Endodermal cell (in vitro differentiated cells): Measurements from ENCODE around the gene SYNE3. TPM values are rescaled to one million over a fixed set of nuclear protein-coding genes. Genes with fewer than 3 reads are reported as not detected.

ENCODE experiments used
- DNase-seq: peaks from one replicate; pipeline ENCODE4 v3.0.0-alpha.2; 2017
- H3K27ac ChIP-seq: 2 replicates; pipeline ENCODE4 v1.5.1; 2013; ENCODE audit warnings: mild to moderate bottlenecking, low read depth, low read length, moderate library complexity
- H3K27me3 ChIP-seq: 2 replicates; pipeline ENCODE4 v1.6.1; 2013; ENCODE audit warnings: mild to moderate bottlenecking, low read length, moderate library complexity; ENCODE audit not compliant: insufficient read depth, control insufficient read depth, poor library complexity, severe bottlenecking
- H3K36me3 ChIP-seq: 2 replicates; pipeline ENCODE4 v1.7.0; 2013; ENCODE audit warnings: mild to moderate bottlenecking, low read length, moderate library complexity; ENCODE audit not compliant: control insufficient read depth, insufficient read depth
- H3K4me1 ChIP-seq: one replicate; pipeline ENCODE4 v1.7.0; 2013; ENCODE audit warnings: low read length; ENCODE audit not compliant: control insufficient read depth, insufficient read depth
- H3K4me3 ChIP-seq: 2 replicates; pipeline ENCODE4 v1.5.1; 2013; ENCODE audit warnings: mild to moderate bottlenecking, low read length, moderate library complexity
- H3K9ac ChIP-seq: 2 replicates; pipeline ENCODE4 v1.6.1; 2013; ENCODE audit warnings: mild to moderate bottlenecking, low read length, moderate library complexity; ENCODE audit not compliant: poor library complexity, severe bottlenecking; ENCODE audit errors: extremely low read depth
- H3K9me3 ChIP-seq: 2 replicates; pipeline ENCODE4 v1.6.1; 2013; ENCODE audit warnings: mild to moderate bottlenecking, low read length, moderate library complexity; ENCODE audit not compliant: control insufficient read depth
- H3K27ac Mint-ChIP-seq: 2 replicates; pipeline ENCODE4 v1.8.0; 2020; ENCODE audit warnings: mixed read lengths
- H3K27me3 Mint-ChIP-seq: 2 replicates; pipeline ENCODE4 v1.8.0; 2021; ENCODE audit warnings: mild to moderate bottlenecking, mixed read lengths; ENCODE audit not compliant: insufficient read depth
- H3K36me3 Mint-ChIP-seq: 2 replicates; pipeline ENCODE4 v1.8.0; 2020; ENCODE audit warnings: low read depth, mixed read lengths
- H3K4me1 Mint-ChIP-seq: 2 replicates; pipeline ENCODE4 v1.8.0; 2020; ENCODE audit warnings: mixed read lengths
- H3K4me3 Mint-ChIP-seq: 2 replicates; pipeline ENCODE4 v1.8.0; 2020; ENCODE audit warnings: mild to moderate bottlenecking, moderate library complexity, mixed read lengths
- H3K9me3 Mint-ChIP-seq: 2 replicates; pipeline ENCODE4 v1.8.0; 2020; ENCODE audit warnings: mild to moderate bottlenecking, mixed read lengths
- WGBS, 2 experiments: methylation state at CpG; one replicate each; pipeline versions ENCODE4 v1.1.5 to v1.1.7; 2013; ENCODE audit warnings: missing lambda C conversion rate in 2 of 2, mixed read lengths in 1 of 2; ENCODE audit not compliant: insufficient coverage in 1 of 2, insufficient read length in 1 of 2; 5-methylcytosine and 5-hydroxymethylcytosine counted together
- long read RNA-seq, 4 experiments: library from polyadenylated mRNA in 2 of 4; library from RNA in 1 of 4; library from capped mRNA in 1 of 4; stranded (forward) in 3 of 4; unstranded in 1 of 4; transcript quantifications; one replicate each; pipeline ENCODE4 v2.0.0, GENCODE V29; 2020 to 2021; ENCODE audit warnings: inconsistent platforms in 1 of 4
- polyA plus RNA-seq, 2 experiments: library from polyadenylated mRNA; stranded (reverse); fragments of 50-300 nt; gene quantifications; one replicate each; pipeline ENCODE4 v1.2.3, GENCODE V29; 2013
- total RNA-seq, 2 donors: library from RNA; stranded (reverse); fragmentation: NEBNext Ultra II Directional in 1 of 2; extraction: Animal tissue kit (Norgen Biotek cat#: 25700) in 1 of 2; gene quantifications; 2 replicates in 1 of 2; 3 replicates in 1 of 2; pipeline ENCODE4 v1.2.1, GENCODE V29; 2021
- TF ChIP-seq, protein P1 (sequence below): fragments of 200-600 bp; sonication (generic); conservative IDR thresholded peaks from 2 replicates; pipeline ENCODE4 v1.5.0; 2021; ENCODE audit warnings: antibody characterized with exemption, mild to moderate bottlenecking

SYNE3 gene, protein sequence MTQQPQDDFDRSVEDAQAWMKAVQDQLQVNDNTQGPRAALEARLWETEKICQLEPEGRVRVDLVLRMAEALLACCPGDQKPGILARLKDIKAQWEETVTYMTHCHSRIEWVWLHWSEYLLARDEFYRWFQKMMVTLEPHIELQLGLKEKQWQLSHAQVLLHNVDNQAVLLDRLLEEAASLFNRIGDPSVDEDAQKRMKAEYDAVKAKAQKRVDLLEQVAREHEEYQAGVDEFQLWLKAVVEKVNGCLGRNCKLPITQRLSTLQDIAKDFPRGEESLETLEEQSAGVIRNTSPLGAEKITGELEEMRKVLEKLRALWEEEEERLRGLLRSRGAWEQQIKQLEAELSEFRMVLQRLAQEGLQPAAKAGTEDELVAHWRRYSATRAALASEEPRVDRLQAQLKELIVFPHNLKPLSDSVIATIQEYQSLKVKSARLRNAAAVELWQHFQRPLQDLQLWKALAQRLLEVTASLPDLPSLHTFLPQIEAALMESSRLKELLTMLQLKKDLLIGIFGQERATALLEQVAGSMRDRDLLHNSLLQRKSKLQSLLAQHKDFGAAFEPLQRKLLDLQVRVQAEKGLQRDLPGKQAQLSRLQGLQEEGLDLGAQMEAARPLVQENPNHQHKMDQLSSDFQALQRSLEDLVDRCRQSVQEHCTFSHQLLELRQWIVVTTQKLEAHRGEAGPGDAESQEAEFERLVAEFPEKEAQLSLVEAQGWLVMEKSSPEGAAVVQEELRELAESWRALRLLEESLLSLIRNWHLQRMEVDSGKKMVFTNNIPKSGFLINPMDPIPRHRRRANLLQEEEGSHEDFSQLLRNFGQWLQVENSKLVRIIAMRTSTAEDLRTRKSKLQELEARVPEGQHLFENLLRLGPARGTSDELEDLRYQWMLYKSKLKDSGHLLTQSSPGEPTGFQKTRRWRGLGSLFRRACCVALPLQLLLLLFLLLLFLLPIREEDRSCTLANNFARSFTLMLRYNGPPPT
- 1 to 10 TPM; 1.0 to 5.2 TPM for total RNA-seq
- 0.61 TPM for polyA plus RNA-seq (2013, experiment 1 of 2)
- polyA plus RNA-seq (2013, experiment 2 of 2), result 0.87 TPM
- long read RNA-seq, experiment 1, partial matches to known transcripts, result 0 of 1 reads
- long read RNA-seq, experiment 1, other reads (novel, unspliced or antisense), result 1 of 1 reads
- long read RNA-seq, experiment 2, result 0 reads
- long read RNA-seq, experiment 3, partial matches to known transcripts, result 4 of 8 reads
- long read RNA-seq, experiment 3, other reads (novel, unspliced or antisense), result 4 of 8 reads
- long read RNA-seq, experiment 4, result 0 reads

DNA sequence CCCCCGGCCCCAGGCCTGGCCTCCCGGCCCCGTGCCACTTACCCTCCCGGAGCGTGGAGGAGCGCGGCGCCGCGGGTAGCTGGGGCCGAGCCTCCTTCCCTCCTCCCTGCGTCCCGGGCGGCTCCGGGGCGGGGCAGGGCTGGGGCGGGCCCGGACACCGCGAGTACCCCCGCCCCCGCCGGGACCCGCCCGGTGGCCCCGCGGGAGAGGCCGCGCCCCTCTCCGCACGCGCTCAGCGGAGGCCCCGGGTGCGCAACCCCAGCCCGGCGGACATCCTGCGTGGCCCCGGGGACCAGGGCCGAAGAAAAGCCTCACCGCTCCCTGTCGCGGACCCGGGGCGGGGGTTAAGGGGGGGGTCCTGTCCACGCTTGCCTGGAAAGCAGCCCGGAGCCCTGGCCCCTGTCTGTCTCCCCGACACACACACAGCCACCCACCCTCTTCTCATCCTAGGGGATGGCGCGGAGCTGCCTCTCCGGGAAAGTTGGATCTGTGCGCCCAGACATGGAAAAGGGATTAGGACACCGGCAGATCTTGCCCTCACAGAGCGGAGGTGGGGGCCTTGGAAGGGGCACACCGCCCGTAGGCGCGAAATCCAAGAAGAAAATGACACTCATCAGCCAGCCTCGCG lies at the start of gene SYNE3:
SYNE3 (minus strand) TSS at position 97 of the 628 bp plus-strand sequence. CDS start 40,829 bp downstream, outside the sequence.
- Histone ChIP-seq H3K36me3 (no peaks in the 10 kb centered on the region), H3K27me3 (peaks cover 3% of the 10 kb centered on the region), H3K9me3 (no peaks in the 10 kb centered on the region), H3K4me3 (peak within 1 kb of the TSS; percentile 82), H3K4me1 (peaks cover 14% of the 10 kb centered on the region), H3K27ac (peak within 1 kb of the TSS; percentile 19), H3K9ac (peak within 1 kb of the TSS; percentile 40)
- 14 to 49% methylated on average over 14 to 60 of the region's 60 CpGs for WGBS, 2 experiments
- DNase-seq, result peak; percentile 71
- H3K9me3 Mint-ChIP-seq, result no peaks in the 10 kb centered on the region
- peak within 1 kb of the TSS; percentile 61 for H3K27ac Mint-ChIP-seq
- H3K36me3 Mint-ChIP-seq, result no peaks in the 10 kb centered on the region
- peak within 1 kb of the TSS; percentile 53 for H3K4me3 Mint-ChIP-seq
- TF ChIP-seq, protein P1, sequence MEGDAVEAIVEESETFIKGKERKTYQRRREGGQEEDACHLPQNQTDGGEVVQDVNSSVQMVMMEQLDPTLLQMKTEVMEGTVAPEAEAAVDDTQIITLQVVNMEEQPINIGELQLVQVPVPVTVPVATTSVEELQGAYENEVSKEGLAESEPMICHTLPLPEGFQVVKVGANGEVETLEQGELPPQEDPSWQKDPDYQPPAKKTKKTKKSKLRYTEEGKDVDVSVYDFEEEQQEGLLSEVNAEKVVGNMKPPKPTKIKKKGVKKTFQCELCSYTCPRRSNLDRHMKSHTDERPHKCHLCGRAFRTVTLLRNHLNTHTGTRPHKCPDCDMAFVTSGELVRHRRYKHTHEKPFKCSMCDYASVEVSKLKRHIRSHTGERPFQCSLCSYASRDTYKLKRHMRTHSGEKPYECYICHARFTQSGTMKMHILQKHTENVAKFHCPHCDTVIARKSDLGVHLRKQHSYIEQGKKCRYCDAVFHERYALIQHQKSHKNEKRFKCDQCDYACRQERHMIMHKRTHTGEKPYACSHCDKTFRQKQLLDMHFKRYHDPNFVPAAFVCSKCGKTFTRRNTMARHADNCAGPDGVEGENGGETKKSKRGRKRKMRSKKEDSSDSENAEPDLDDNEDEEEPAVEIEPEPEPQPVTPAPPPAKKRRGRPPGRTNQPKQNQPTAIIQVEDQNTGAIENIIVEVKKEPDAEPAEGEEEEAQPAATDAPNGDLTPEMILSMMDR, result no peak
- H3K4me1 Mint-ChIP-seq, result peaks cover 14% of the 10 kb centered on the region
- peaks cover 33% of the 10 kb centered on the region for H3K27me3 Mint-ChIP-seq

DNA sequence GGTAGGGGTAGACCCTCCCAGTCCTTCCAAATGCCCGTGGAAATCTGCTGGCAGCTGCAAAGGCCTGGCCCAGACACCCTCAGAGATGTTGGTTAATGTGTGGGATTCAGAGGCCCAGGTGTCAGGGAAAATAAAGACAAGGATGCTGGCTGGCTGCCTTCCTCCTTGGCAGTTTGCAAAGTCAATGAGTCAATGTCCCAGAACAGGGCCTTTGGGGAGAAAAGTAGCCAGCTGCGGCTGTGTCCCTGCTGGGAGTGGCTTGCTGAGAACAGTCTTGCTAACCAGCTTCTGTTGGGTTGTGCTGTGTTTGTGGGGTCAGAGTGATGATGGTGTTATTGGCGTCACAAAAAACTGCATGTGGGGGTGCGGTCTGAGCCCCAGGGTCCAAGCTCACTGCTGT lies 47.6 kb upstream of the SYNE3 start:
- no peak overlapping the region for H3K4me3 ChIP-seq
- DNase-seq, result peak; percentile 39
- 66 to 72% methylated on average over 2 to 4 of the region's 4 CpGs for WGBS, 2 experiments

More for the DNA sequence above, 47.6 kb upstream of the SYNE3 start:
- H3K4me3 Mint-ChIP-seq, result no peak overlapping the region
- no peaks in the 10 kb centered on the region for H3K9me3 ChIP-seq
- peaks cover 4% of the 10 kb centered on the region for H3K4me1 ChIP-seq
- H3K27ac ChIP-seq, result no peak overlapping the region
- TF ChIP-seq, protein P1, result no peak
- H3K27me3 Mint-ChIP-seq, result peaks cover 2% of the 10 kb centered on the region
- no peaks in the 10 kb centered on the region for H3K36me3 ChIP-seq
- no peak overlapping the region for H3K9ac ChIP-seq
- no peaks in the 10 kb centered on the region for H3K36me3 Mint-ChIP-seq
- H3K4me1 Mint-ChIP-seq, result peaks cover 9% of the 10 kb centered on the region
- H3K27ac Mint-ChIP-seq, result no peak overlapping the region
- no peaks in the 10 kb centered on the region for H3K9me3 Mint-ChIP-seq
- no peaks in the 10 kb centered on the region for H3K27me3 ChIP-seq
